ENCODE measurements around the gene TNFRSF1B. TPM values are rescaled to one million over a fixed set of nuclear protein-coding genes. Genes with fewer than 3 reads are reported as not detected.

The TNFRSF1B gene
- total RNA-seq, 6 donors from 2014 or later, result 28.3 to 113 (median 58.5) TPM

GRCh38 chr1:12183095-12183794 lies 16.5 kb downstream of the TNFRSF1B start:
- ATAC-seq (ENCODE audit: low FRiP score in 2 of 2), result no peak

GRCh38 chr1:12184008-12184681 lies 17.4 kb downstream of the TNFRSF1B start:
- Histone ChIP-seq H3K4me1 (peaks cover 86 to 100% (median 90%) of the 10 kb centered on the region in 4 donors), H3K4me3 (peak overlapping the region in 3 of 4 donors; percentile 0 to 30 (median 5)), H3K9me3 (no peaks in the 10 kb centered on the region), H3K27me3 (no peaks in the 10 kb centered on the region), H3K27ac (peak overlapping the region; percentile 89 to 97 (median 95)), H3K36me3 (peaks cover 0 to 6% (median 0%) of the 10 kb centered on the region in 4 donors)
- 6 to 17% methylated on average over 4 to 9 of the region's 10 CpGs for WGBS, 2 donors
- DNase-seq, result peak in 1 of 2 donors; percentile 87
- ATAC-seq (ENCODE audit: low FRiP score in 2 of 2), result peak; percentile 82 to 87
- TF ChIP-seq CTCF (IDR thresholded peaks at IDR 0.05) (peak; percentile 17 to 64 (median 40)), POLR2A (IDR thresholded peaks at IDR 0.05) (peak in 2 of 4 donors; percentile 37 to 79), POLR2AphosphoS5 (IDR thresholded peaks at IDR 0.05) (peak; percentile 70 to 83), EP300 (IDR thresholded peaks at IDR 0.05) (peak in 2 of 4 donors; percentile 7 to 44)

More at GRCh38 chr1:12183095-12183794, 16.5 kb downstream of the TNFRSF1B start:
- peaks cover 86 to 100% (median 91%) of the 10 kb centered on the region in 4 donors for H3K4me1 ChIP-seq
- 84 to 89% methylated on average over 7 of the region's 7 CpGs for WGBS, 2 donors
- H3K27ac ChIP-seq, result peak overlapping the region; percentile 89 to 97 (median 95)
- no peaks in the 10 kb centered on the region for H3K27me3 ChIP-seq
- DNase-seq, result no peak
- no peaks in the 10 kb centered on the region for H3K36me3 ChIP-seq
- H3K4me3 ChIP-seq, result no peak overlapping the region
- no peak for TF ChIP-seq POLR2AphosphoS5 (IDR thresholded peaks at IDR 0.05)
- no peak for TF ChIP-seq POLR2A (IDR thresholded peaks at IDR 0.05)
- no peaks in the 10 kb centered on the region for H3K9me3 ChIP-seq

- H3K4me1 ChIP-seq, result peaks cover 75 to 90% (median 81%) of the 10 kb centered on the region in 4 donors
- peaks cover 0 to 10% (median 0%) of the 10 kb centered on the region in 4 donors for H3K36me3 ChIP-seq
- TF ChIP-seq POLR2AphosphoS5 (IDR thresholded peaks at IDR 0.05) (no peak), POLR2A (IDR thresholded peaks at IDR 0.05) (no peak), EP300 (IDR thresholded peaks at IDR 0.05) (no peak), CTCF (IDR thresholded peaks at IDR 0.05) (no peak)
- no peaks in the 10 kb centered on the region for H3K9me3 ChIP-seq
- H3K27me3 ChIP-seq, result no peaks in the 10 kb centered on the region
- peak overlapping the region in 3 of 4 donors; percentile 0 to 30 (median 5) for H3K4me3 ChIP-seq
- no peak for ATAC-seq (ENCODE audit: low FRiP score in 2 of 2)
- WGBS, 2 donors, result 38 to 49% methylated on average over 7 to 16 of the region's 19 CpGs
- peak overlapping the region; percentile 89 to 97 (median 95) for H3K27ac ChIP-seq
- no peak for DNase-seq
Observed at GRCh38 chr1:12185036-12185917, 18.5 kb downstream of the TNFRSF1B start.

- ATAC-seq (ENCODE audit: low FRiP score in 2 of 2) (no peak), DNase-seq (no peak)
- peak overlapping the region; percentile 89 to 97 (median 95) for H3K27ac ChIP-seq
- peaks cover 66 to 82% (median 73%) of the 10 kb centered on the region in 4 donors for H3K4me1 ChIP-seq
- no peaks in the 10 kb centered on the region for H3K9me3 ChIP-seq
- no peaks in the 10 kb centered on the region for H3K27me3 ChIP-seq
- TF ChIP-seq POLR2AphosphoS5 (IDR thresholded peaks at IDR 0.05) (peak; percentile 34 to 45), POLR2A (IDR thresholded peaks at IDR 0.05) (no peak)
- 53 to 56% methylated on average over 11 to 13 of the region's 13 CpGs for WGBS, 2 donors
- peaks cover 0 to 17% (median 3%) of the 10 kb centered on the region in 4 donors for H3K36me3 ChIP-seq
- peak overlapping the region in 1 of 4 donors; percentile 30 for H3K4me3 ChIP-seq
Observed at GRCh38 chr1:12185918-12186678, 19.3 kb downstream of the TNFRSF1B start.

- Histone ChIP-seq H3K27me3 (no peaks in the 10 kb centered on the region), H3K36me3 (peaks cover 2 to 22% (median 8%) of the 10 kb centered on the region in 4 donors), H3K4me3 (no peak overlapping the region), H3K9me3 (no peaks in the 10 kb centered on the region), H3K27ac (peak overlapping the region; percentile 89 to 97 (median 95)), H3K4me1 (peaks cover 61 to 77% (median 68%) of the 10 kb centered on the region in 4 donors)
- DNase-seq (no peak), ATAC-seq (ENCODE audit: low FRiP score in 2 of 2) (no peak)
- WGBS, 2 donors, result 75 to 82% methylated on average over 4 of the region's 4 CpGs
- TF ChIP-seq POLR2AphosphoS5 (IDR thresholded peaks at IDR 0.05) (no peak), EP300 (IDR thresholded peaks at IDR 0.05) (no peak), POLR2A (IDR thresholded peaks at IDR 0.05) (no peak)
Observed at GRCh38 chr1:12186679-12186985, 19.8 kb downstream of the TNFRSF1B start.
